ENCODE measurements around the gene TRPV5.
"Not testable (repeated sequence)": the region's sequence is repeated elsewhere in the genome, so short reads cannot be mapped to it uniquely, and the experiment has no call there.

TRPV5 gene

DNA sequence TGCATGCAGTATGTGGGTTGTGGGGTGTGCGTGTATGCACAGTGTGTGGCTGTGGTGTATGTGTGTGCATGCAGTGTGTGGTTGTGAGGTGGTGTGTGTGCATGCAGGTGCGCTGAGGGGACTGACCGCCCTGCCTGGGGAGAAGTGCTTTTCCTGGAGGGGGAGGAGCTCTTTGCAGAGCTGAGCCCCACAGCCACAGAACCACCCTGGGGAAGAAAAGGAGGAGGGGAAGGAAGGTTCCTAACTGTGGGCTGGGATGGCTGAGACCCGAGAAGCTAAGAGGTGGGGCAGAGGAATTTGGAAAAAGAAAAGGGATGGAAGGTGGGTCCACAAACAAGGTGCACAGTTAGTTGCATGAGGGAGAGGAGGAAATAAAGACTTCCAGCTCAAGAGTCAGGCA lies at the start of gene TRPV5:
Gene TRPV5 (minus strand): TSS at position 123 of the 400 bp plus-strand sequence. CDS start 287 bp downstream, outside the sequence.
- Mint-ChIP-seq H3K27ac (no peak within 1 kb of the TSS), H3K36me3 (ENCODE audit: low read depth) (no peaks in the 10 kb centered on the region), H3K27me3 (peaks cover 4% of the 10 kb centered on the region), H3K9me3 (no peaks in the 10 kb centered on the region), H3K4me1 (ENCODE audit: low read depth) (no peaks in the 10 kb centered on the region), H3K4me3 (no peak within 1 kb of the TSS)
- DNase-seq: no peak

DNA sequence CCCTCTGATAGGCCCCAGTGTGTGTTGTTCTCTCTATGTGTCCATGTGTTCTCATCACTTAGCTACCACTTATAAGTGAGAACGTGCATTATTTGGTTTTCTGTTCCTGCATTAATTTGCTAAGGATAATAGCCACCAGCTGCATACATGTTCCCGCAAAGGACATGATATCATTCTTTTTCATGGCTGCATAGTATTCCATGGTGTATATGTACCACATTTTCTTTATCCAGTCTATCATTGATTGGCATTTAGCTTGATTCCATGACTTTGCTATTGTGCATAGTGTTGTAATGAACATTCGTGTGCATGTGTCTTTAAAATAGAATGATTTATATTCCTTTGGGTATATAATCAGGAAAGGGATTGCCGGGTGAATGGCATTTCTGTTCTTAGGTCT lies 44.9 kb upstream of the TRPV5 start:
- H3K27me3 Mint-ChIP-seq: peaks cover 17% of the 10 kb centered on the region
- not testable (repeated sequence) for H3K9me3 Mint-ChIP-seq; H3K27ac Mint-ChIP-seq; H3K4me3 Mint-ChIP-seq; DNase-seq; H3K4me1 Mint-ChIP-seq (ENCODE audit: low read depth); H3K36me3 Mint-ChIP-seq (ENCODE audit: low read depth)

DNA sequence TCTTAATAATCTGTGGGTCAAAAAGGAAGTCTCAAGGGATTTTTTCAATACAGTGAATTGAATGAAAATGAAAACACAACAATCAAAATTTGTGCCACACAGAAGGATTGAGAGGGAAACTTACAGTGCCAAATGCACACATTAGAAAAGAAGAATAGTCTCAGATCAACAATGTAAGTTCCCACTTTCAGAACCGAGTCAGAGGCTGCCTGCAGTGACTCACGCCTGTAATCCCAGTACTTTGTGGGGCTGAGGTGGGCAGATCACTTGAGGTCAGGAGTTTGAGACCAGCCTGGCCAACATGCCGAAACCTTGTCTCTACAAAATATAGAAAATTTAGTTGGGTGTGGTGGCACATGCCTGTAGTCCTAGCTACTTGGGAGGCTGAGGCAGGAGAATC lies 41.1 kb upstream of the TRPV5 start:
- Mint-ChIP-seq H3K36me3 (ENCODE audit: low read depth) (no peaks in the 10 kb centered on the region), H3K4me3 (no peak overlapping the region), H3K27me3 (peaks cover 23% of the 10 kb centered on the region), H3K27ac (no peak overlapping the region), H3K9me3 (peaks cover 3% of the 10 kb centered on the region), H3K4me1 (ENCODE audit: low read depth) (no peaks in the 10 kb centered on the region)
- no peak for DNase-seq

DNA sequence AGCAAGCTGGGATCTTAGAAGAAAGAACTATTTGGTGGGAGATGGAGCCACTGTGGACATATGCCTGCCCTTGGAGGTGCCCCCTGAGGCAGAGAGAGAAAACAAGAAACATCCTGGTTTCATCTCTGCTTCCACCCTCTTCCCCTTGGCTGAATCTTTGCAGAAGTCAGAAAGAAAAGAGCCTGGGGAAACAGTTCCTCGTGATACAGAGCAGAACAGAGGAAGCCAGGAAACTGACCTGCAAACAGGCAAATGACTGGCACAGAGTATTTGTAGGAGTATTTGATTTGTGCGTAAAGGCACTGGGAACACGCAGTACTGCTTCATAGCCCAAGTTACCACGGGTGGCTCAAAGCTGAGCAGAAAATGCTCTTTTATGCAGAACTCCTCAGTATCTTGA lies 35.6 kb upstream of the TRPV5 start:
- H3K36me3 Mint-ChIP-seq (ENCODE audit: low read depth): no peaks in the 10 kb centered on the region
- H3K4me3 Mint-ChIP-seq: no peak overlapping the region
- no peaks in the 10 kb centered on the region for H3K9me3 Mint-ChIP-seq
- DNase-seq: no peak
- peaks cover 46% of the 10 kb centered on the region for H3K27me3 Mint-ChIP-seq
- H3K4me1 Mint-ChIP-seq (ENCODE audit: low read depth): no peaks in the 10 kb centered on the region
- H3K27ac Mint-ChIP-seq: no peak overlapping the region

DNA sequence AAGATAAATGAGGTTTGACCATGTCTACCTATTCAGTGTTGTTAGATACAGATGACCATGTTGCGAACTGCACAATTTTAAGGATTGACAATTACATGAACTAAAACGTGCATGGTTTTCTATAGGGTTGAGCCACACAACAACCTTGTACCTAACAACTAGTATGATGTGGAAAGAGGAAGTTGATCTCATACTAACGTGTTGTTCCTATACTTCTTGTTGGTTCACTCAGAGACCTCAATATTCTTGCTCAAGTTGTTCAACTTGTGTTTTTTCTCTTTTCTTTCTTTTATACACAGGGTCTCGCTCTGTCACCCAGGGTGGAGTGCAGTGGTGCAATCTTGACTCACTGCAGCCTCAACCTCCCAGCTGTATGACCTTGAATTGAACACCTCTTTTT lies 34.7 kb upstream of the TRPV5 start:
- no peak for DNase-seq
- Mint-ChIP-seq H3K9me3 (no peaks in the 10 kb centered on the region), H3K4me1 (ENCODE audit: low read depth) (no peaks in the 10 kb centered on the region), H3K4me3 (no peak overlapping the region), H3K27me3 (peaks cover 45% of the 10 kb centered on the region), H3K27ac (no peak overlapping the region), H3K36me3 (ENCODE audit: low read depth) (no peaks in the 10 kb centered on the region)

DNA sequence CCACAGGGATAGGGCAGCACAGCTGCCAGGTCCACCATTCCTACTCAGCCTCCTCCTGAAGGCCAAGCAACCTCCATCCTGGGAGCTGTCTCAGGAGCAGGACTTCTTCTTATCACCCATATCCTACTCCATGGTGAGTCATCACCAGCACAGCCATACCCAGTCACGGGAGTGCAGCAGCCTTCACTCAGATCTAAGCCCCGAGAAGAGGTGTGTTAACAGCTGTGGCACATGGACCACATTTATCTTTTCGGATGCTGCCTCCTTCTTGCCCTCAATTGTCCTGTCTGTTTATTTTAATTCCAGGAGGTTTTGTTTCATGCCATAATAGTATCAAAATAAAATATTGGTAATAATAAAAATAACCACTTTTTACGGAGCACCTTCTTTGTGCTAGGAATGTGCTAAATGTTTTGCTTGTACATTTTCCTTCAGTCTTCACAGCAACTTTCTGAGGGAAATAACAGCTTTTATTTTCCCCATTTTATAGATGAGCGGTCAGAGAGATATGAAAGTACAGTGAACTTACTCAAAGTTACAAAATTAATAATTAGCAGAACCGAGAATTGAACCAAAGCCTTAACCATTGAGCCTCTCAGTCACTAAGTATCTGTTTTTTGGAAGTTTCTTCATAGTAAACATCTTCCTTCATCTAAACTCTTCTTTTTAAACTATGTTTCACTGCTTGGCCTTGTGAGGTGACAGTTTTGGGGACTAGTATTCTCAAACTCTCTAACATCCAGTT lies 31.1 kb upstream of the TRPV5 start:
- Mint-ChIP-seq H3K27ac (no peak overlapping the region), H3K36me3 (ENCODE audit: low read depth) (no peaks in the 10 kb centered on the region), H3K4me1 (ENCODE audit: low read depth) (no peaks in the 10 kb centered on the region), H3K27me3 (peaks cover 38% of the 10 kb centered on the region), H3K9me3 (no peaks in the 10 kb centered on the region), H3K4me3 (no peak overlapping the region)
- no peak for DNase-seq

DNA sequence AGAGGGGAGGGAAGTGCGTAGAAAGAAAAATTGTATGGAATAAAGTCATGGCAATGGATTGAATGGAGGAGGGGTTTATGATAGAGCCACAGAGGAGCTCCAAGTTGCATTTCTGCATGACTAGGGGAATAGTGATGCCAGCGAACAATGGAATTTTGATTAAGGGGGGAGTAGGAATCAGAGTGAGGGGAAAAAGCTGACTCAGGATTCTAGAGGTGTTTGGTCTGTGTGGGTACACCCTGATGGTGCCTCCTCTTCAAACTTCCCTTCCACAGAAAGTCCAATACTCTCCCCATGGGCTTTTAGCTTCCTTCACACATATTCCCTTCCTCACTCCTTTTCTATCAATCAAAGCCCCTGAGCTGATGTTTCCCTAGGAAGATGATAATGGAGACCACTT lies 30.4 kb upstream of the TRPV5 start:
- Mint-ChIP-seq H3K4me1 (ENCODE audit: low read depth) (no peaks in the 10 kb centered on the region), H3K9me3 (no peaks in the 10 kb centered on the region), H3K27me3 (peaks cover 36% of the 10 kb centered on the region), H3K36me3 (ENCODE audit: low read depth) (no peaks in the 10 kb centered on the region), H3K4me3 (no peak overlapping the region), H3K27ac (no peak overlapping the region)
- no peak for DNase-seq

DNA sequence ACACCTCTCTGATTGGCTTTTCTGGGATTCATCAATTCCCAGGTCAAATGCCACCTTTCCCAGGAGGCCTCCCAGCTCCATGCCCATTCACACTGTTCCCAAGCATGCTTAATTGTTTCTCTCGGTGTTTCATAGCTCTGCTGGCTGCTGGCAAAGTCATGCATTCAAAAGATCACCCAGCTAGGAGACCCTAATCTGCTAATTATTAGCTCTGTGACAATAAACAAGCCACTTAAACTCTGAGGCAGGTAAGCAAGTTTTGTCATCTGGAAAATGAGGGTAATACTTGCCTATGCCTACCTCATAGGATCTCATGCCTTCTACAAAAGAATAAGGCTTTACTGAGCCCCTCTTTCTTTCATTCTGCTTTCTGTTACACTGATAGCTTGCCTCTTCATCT lies 29.4 kb upstream of the TRPV5 start:
- DNase-seq: no peak
- Mint-ChIP-seq H3K9me3 (no peaks in the 10 kb centered on the region), H3K4me3 (no peak overlapping the region), H3K4me1 (ENCODE audit: low read depth) (no peaks in the 10 kb centered on the region), H3K27me3 (peaks cover 26% of the 10 kb centered on the region), H3K27ac (no peak overlapping the region), H3K36me3 (ENCODE audit: low read depth) (no peaks in the 10 kb centered on the region)

DNA sequence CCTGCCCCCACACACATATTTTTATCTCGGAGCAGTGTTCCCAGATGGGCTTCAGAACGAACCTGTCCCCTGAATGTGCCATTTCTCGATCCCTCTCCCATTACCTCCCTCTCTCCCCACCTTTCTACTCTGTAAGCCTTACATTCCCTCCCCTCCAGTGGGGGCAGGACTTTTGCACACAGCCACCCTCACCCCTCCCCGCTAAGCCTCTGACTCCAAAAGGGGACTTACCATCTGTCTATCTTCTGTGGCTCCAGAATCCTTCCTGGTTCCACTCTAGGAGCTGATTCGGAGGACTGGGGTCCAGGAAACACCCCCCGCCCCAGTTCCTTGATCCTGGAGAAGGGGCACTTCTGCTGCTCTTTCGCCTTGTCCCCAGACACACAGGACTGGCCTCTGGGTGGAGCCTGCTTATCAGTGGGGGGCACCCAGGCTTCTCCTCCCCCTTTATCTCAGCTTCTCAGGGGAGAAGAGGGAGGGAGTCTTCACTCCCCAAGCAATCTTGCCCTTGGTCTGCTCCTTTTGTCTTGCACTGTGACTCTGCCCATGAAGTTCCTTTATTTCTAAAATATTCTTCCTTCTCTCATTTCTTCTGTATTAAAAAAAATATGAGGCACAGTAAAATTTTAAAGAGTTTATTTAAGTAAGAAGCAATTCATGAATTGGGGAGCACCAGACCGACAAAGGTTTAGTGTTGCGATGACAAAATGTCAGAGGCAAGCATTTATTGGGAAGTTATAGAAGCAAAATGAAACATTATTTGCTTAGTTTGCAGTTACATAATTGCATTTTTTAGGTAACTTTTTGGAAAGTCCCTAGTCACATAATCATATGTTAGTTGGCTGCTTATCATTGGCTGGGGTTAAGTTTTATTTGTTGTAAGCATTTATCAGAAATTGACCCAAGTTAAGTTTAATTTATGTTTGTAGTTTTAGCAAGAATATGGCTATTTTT lies 28.7 kb upstream of the TRPV5 start, which contains the start of gene KEL:
Gene KEL (minus strand): TSS at position 391 of the 954 bp plus-strand sequence. CDS start 157 bp downstream, at position 234.
- Mint-ChIP-seq H3K27me3 (peaks cover 21% of the 10 kb centered on the region), H3K4me3 (no peak within 1 kb of the TSS), H3K27ac (no peak within 1 kb of the TSS), H3K4me1 (ENCODE audit: low read depth) (no peaks in the 10 kb centered on the region), H3K36me3 (ENCODE audit: low read depth) (no peaks in the 10 kb centered on the region), H3K9me3 (no peaks in the 10 kb centered on the region)
- no peak for DNase-seq

DNA sequence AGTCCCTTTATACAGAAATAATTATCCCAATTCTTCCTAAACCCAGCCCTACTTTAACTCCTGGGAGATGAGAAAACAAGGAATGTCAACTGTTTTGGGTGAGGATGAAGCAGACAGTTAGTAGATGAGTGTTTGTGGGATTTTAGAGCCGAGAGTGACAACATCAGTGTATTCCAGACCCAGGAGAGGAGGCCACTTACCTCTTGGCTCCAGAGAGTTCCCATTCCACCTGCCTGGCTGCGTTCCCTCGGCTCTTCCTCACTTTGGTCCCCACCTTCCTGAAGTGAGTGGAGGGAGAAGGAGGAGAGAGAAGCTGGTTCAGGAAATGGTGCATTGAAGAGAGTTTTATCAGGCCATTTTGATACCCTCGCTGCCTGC lies 28.0 kb upstream of the TRPV5 start:
- H3K27me3 Mint-ChIP-seq: peaks cover 17% of the 10 kb centered on the region
- no peak overlapping the region for H3K27ac Mint-ChIP-seq
- no peak for DNase-seq
- peaks cover under 1% of the 10 kb centered on the region for H3K9me3 Mint-ChIP-seq
- H3K4me3 Mint-ChIP-seq: no peak overlapping the region
- no peaks in the 10 kb centered on the region for H3K36me3 Mint-ChIP-seq (ENCODE audit: low read depth)
- no peaks in the 10 kb centered on the region for H3K4me1 Mint-ChIP-seq (ENCODE audit: low read depth)

DNA sequence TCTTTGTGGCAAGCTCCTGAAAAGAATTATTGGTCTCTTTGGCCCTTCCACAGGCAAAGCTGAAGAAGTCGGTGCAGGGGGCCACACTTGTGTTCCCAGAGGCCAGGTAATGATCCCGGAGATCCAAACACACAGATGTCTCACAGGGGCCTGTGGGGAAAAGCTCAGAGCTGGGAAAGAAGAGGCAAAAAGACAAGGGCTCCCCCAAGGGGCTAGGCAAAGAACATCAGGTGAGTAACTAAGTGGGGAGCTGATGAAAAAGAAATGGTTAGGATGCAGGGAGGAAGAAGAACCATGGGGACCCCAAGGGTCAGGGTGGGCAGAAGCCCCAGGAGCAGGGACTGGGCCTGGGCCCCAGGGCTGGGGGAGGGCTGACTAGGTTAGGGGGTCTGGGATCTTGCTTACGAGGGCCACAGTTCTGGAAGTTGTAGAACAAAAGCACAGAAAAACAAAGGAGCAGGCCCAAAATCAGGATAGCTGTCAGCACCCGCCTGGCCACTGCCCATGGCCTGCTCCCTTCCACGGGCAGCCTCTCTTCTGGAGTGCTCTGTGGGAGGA lies 27.5 kb upstream of the TRPV5 start:
- Mint-ChIP-seq H3K27me3 (peaks cover 17% of the 10 kb centered on the region), H3K4me3 (no peak overlapping the region), H3K9me3 (peaks cover 6% of the 10 kb centered on the region), H3K27ac (no peak overlapping the region), H3K4me1 (ENCODE audit: low read depth) (no peaks in the 10 kb centered on the region), H3K36me3 (ENCODE audit: low read depth) (no peaks in the 10 kb centered on the region)
- no peak for DNase-seq

DNA sequence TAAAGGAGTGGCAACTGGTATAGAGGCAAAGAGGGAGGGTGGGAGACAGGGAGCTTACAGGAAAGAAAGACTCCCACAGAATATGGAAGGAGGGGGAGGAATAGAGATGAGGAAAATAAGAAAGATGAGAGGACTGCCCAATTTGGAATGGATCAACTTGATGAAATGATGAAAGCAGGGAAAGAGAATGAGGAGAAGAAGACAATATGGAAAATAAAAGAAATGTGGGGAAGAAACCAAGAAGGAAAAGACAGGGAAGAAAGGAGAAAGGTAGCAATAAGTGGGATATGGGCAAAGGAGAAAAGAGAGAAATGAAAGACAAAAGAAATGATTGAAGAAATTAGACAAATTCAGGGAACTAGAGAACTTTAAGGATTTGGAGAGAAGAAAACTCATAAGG lies 25.7 kb upstream of the TRPV5 start:
- Mint-ChIP-seq H3K36me3 (ENCODE audit: low read depth) (no peaks in the 10 kb centered on the region), H3K9me3 (peaks cover 16% of the 10 kb centered on the region), H3K4me1 (ENCODE audit: low read depth) (no peaks in the 10 kb centered on the region), H3K27ac (no peak overlapping the region), H3K27me3 (peaks cover 15% of the 10 kb centered on the region), H3K4me3 (no peak overlapping the region)
- no peak for DNase-seq

DNA sequence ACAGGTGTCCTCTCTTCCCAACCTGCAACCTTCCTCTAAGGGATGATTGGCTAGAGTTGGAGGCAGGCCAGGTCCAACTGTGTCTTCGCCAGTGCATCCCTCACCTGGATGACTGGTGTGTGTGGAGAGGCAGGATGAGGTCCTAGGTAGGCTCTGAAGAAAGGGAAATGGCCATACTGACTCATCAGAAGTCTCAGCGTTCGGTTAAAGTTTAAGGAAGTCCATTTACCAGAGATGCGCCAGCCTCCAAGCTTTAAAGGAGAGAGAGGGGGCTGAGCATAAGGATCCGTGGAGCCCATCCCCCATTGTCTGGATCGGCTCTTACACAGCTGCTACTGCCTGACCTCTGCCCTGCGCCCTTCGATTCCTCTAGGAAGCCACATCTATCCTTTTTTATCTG lies 24.2 kb upstream of the TRPV5 start:
- Mint-ChIP-seq H3K9me3 (peaks cover 20% of the 10 kb centered on the region), H3K4me3 (no peak overlapping the region), H3K4me1 (ENCODE audit: low read depth) (no peaks in the 10 kb centered on the region), H3K27ac (no peak overlapping the region), H3K36me3 (ENCODE audit: low read depth) (no peaks in the 10 kb centered on the region), H3K27me3 (peaks cover 12% of the 10 kb centered on the region)
- no peak for DNase-seq

DNA sequence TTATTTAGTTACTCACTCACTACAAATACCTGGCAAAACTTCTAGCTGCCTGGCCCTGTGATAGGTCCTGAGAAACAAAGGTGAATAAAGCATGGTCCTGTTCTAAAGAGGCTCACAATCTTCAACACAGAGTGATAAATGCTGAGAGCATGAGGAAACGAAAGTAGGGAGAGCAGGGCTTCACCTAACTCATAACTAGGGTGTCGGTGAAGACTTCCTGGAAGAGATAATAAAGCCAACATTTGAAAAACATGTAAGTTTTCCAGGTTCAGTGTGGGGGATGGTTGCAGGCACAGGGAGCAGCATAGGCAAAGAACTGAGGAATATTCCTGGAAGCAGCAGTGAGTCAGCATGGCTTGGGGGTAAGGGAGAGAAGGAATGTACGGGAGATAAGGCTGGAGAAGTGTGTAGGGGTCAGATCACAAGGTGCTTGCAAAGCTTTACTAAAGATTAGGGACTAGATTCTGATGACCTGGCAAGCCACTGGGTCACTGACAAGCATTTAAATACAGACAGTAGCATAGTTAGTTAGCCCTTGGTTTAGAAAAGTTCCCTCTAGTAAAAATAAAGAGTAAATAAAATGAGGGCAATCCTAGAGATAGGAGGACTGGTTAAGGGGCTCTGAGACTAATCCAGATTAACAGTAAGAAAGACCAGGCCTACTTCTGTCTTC lies 23.5 kb upstream of the TRPV5 start:
- H3K27ac Mint-ChIP-seq: no peak overlapping the region
- H3K4me3 Mint-ChIP-seq: no peak overlapping the region
- peaks cover 20% of the 10 kb centered on the region for H3K9me3 Mint-ChIP-seq
- H3K36me3 Mint-ChIP-seq (ENCODE audit: low read depth): no peaks in the 10 kb centered on the region
- H3K27me3 Mint-ChIP-seq: peaks cover 12% of the 10 kb centered on the region
- DNase-seq: no peak
- no peaks in the 10 kb centered on the region for H3K4me1 Mint-ChIP-seq (ENCODE audit: low read depth)
